IMR-90 (cell line): ENCODE results near the gene DAB1. TPM values are rescaled to one million over a fixed set of nuclear protein-coding genes. Genes with fewer than 3 reads are reported as not detected.

Experiments used
- ATAC-seq: fragments of 200-7000 bp; cut with Tn5 transposase; 2 replicates; pipeline ENCODE4 v1.9.1; 2020; ENCODE audit warnings: low read depth, mild to moderate bottlenecking, moderate library complexity
- BruUV-seq: library from RNA; stranded (reverse); fragments of 400-500 nt; replicated peaks from 2 replicates; lab custom pipeline; 2021; lab: Mats Ljungman, UMichigan
- CTCF ChIA-PET: fragments of 300-600 bp; formaldehyde crosslinking; extraction: SDS; loops from one replicate; lab custom pipeline; 2021; ENCODE audit warnings: antibody characterized with exemption; lab: Yijun Ruan, JAX
- POLR2A ChIA-PET: fragments of 300-600 bp; sonication (Branson Sonifier 250); formaldehyde crosslinking; loops from one replicate; lab custom pipeline; 2022; ENCODE audit warnings: antibody characterized with exemption; ENCODE audit not compliant: unreplicated experiment; lab: Charles Lee
- DNase-seq: peaks from one replicate; pipeline ENCODE4 v3.0.0; 2013
- H2AFZ ChIP-seq: replicated peaks from 2 replicates; pipeline ENCODE3; 2013; ENCODE audit warnings: low read length, mild to moderate bottlenecking; ENCODE audit not compliant: poor library complexity
- H2AK5ac ChIP-seq: 2 replicates; pipeline ENCODE4 v1.6.1; 2013; ENCODE audit warnings: low read depth, low read length, inconsistent platforms
- H2AK9ac ChIP-seq: replicated peaks from 2 replicates; pipeline ENCODE3; 2013; ENCODE audit warnings: mild to moderate bottlenecking, low read depth, low read length, moderate library complexity; ENCODE audit not compliant: poor library complexity
- H2BK120ac ChIP-seq: 2 replicates; pipeline ENCODE4 v1.6.1; 2013; ENCODE audit warnings: low read depth, low read length, inconsistent platforms
- H2BK15ac ChIP-seq: 3 replicates; pipeline ENCODE4 v1.6.1; 2013; ENCODE audit warnings: low read depth, low read length, inconsistent platforms
- H2BK20ac ChIP-seq: 2 replicates; pipeline ENCODE4 v1.6.1; 2013; ENCODE audit warnings: low read depth, mild to moderate bottlenecking, inconsistent platforms, low read length, moderate library complexity
- H2BK5ac ChIP-seq: 2 replicates; pipeline ENCODE4 v1.6.1; 2013; ENCODE audit warnings: mild to moderate bottlenecking, low read depth, low read length, inconsistent platforms; ENCODE audit not compliant: poor library complexity, severe bottlenecking
- H3K14ac ChIP-seq: replicated peaks from 2 replicates; pipeline ENCODE4 v1.6.1; 2013; ENCODE audit warnings: low read depth, low read length, inconsistent platforms
- H3K18ac ChIP-seq: 2 replicates; pipeline ENCODE4 v1.6.1; 2013; ENCODE audit warnings: low read depth, low read length, control low read depth
- H3K23ac ChIP-seq: 2 replicates; pipeline ENCODE4 v1.6.1; 2013; ENCODE audit warnings: low read depth, low read length, inconsistent platforms
- H3K27ac ChIP-seq: 2 replicates; pipeline ENCODE4 v1.5.1; 2013; ENCODE audit warnings: mild to moderate bottlenecking, control low read depth, low read length; ENCODE audit not compliant: insufficient read depth
- H3K27me3 ChIP-seq: 2 replicates; pipeline ENCODE4 v1.6.1; 2013; ENCODE audit warnings: low read length; ENCODE audit not compliant: control insufficient read depth, insufficient read depth
- H3K36me3 ChIP-seq: 2 replicates; pipeline ENCODE4 v1.6.1; 2013; ENCODE audit warnings: low read length, mixed read lengths; ENCODE audit not compliant: control insufficient read depth, insufficient read depth
- H3K4ac ChIP-seq: 2 replicates; pipeline ENCODE4 v1.6.1; 2013; ENCODE audit warnings: low read depth, low read length, inconsistent platforms
- H3K4me1 ChIP-seq: 2 replicates; pipeline ENCODE4 v1.6.1; 2013; ENCODE audit warnings: low read length, mixed read lengths; ENCODE audit not compliant: control insufficient read depth, insufficient read depth
- H3K4me2 ChIP-seq: 2 replicates; pipeline ENCODE4 v1.6.1; 2013; ENCODE audit warnings: low read depth, mild to moderate bottlenecking, control low read depth, low read length, moderate library complexity
- H3K4me3 ChIP-seq: 2 replicates; pipeline ENCODE4 v1.5.1; 2013; ENCODE audit warnings: low read depth, mild to moderate bottlenecking, control low read depth, low read length, moderate library complexity; ENCODE audit not compliant: insufficient read depth
- H3K56ac ChIP-seq: 2 replicates; pipeline ENCODE4 v1.6.1; 2013; ENCODE audit warnings: low read length, inconsistent platforms; ENCODE audit not compliant: insufficient read depth; ENCODE audit errors: extremely low read depth
- H3K79me1 ChIP-seq, 2 experiments: 2 replicates each; pipeline ENCODE4 v1.6.1; 2013; ENCODE audit warnings: low read length in 2 of 2, inconsistent platforms in 1 of 2, low read depth in 1 of 2
- H3K9ac ChIP-seq: 2 replicates; pipeline ENCODE4 v1.6.1; 2013; ENCODE audit warnings: low read depth, low read length, control low read depth
- H3K9me1 ChIP-seq: 2 replicates; pipeline ENCODE4 v1.6.1; 2013; ENCODE audit warnings: low read length, inconsistent platforms; ENCODE audit not compliant: insufficient read depth
- H3K9me3 ChIP-seq: 2 replicates; pipeline ENCODE4 v1.6.1; 2013; ENCODE audit warnings: low read length; ENCODE audit not compliant: control insufficient read depth, insufficient read depth
- H4K20me1 ChIP-seq: 2 replicates; pipeline ENCODE4 v1.6.1; 2013; ENCODE audit warnings: low read length, inconsistent platforms; ENCODE audit not compliant: insufficient read depth
- H4K5ac ChIP-seq: 2 replicates; pipeline ENCODE4 v1.6.1; 2013; ENCODE audit warnings: mild to moderate bottlenecking, low read depth, low read length, control low read depth
- H4K8ac ChIP-seq, 2 experiments: 2 replicates each; pipeline ENCODE4 v1.6.1; 2013; ENCODE audit warnings: low read depth in 2 of 2, low read length in 2 of 2, control low read depth in 1 of 2, inconsistent platforms in 1 of 2
- H4K91ac ChIP-seq: 2 replicates; pipeline ENCODE4 v1.6.1; 2013; ENCODE audit warnings: low read depth, low read length, inconsistent platforms; ENCODE audit not compliant: insufficient read depth
- BHLHE40 ChIP-seq: fragments of 150-350 bp; IDR thresholded peaks from 2 replicates; pipeline ENCODE4 v1.6.1; 2016; ENCODE audit warnings: mild to moderate bottlenecking, low read depth, low read length
- ELK1 ChIP-seq: fragments of 150-350 bp; IDR thresholded peaks from 2 replicates; pipeline ENCODE4 v1.6.1; 2016; ENCODE audit warnings: low read depth, mild to moderate bottlenecking, low read length, moderate library complexity, borderline replicate concordance
- MAZ ChIP-seq: IDR thresholded peaks from 2 replicates; pipeline ENCODE4 v1.6.1; 2012; ENCODE audit warnings: low read depth, mild to moderate bottlenecking, low read length, improper control_type of control experiment, moderate library complexity, borderline replicate concordance
- MXI1 ChIP-seq: IDR thresholded peaks from 2 replicates; pipeline ENCODE4 v1.6.1; 2012; ENCODE audit warnings: low read depth, mild to moderate bottlenecking, low read length, moderate library complexity, borderline replicate concordance
- POLR2A ChIP-seq: IDR thresholded peaks from 2 replicates; pipeline ENCODE4 v1.6.1; 2012; ENCODE audit warnings: mild to moderate bottlenecking, low read depth, low read length
- RAD21 ChIP-seq: IDR thresholded peaks from 2 replicates; pipeline ENCODE4 v1.6.1; 2012; ENCODE audit warnings: low read length, improper control_type of control experiment
- RCOR1 ChIP-seq: IDR thresholded peaks from 2 replicates; pipeline ENCODE4 v1.6.1; 2012; ENCODE audit warnings: mild to moderate bottlenecking, low read length, improper control_type of control experiment; ENCODE audit not compliant: insufficient replicate concordance
- RFX5 ChIP-seq: IDR thresholded peaks from 2 replicates; pipeline ENCODE4 v1.8.0; 2012; ENCODE audit warnings: low read depth, mild to moderate bottlenecking, low read length, moderate library complexity
- SMC3 ChIP-seq: fragments of 150-350 bp; IDR thresholded peaks from 2 replicates; pipeline ENCODE4 v1.6.1; 2016; ENCODE audit warnings: low read depth, mild to moderate bottlenecking, antibody characterized with exemption, low read length, moderate library complexity
- WGBS, 2 experiments: methylation state at CpG; one replicate each; pipeline versions ENCODE4 v1.1.5 to v1.1.7; 2013; ENCODE audit warnings: missing lambda C conversion rate in 2 of 2; ENCODE audit not compliant: insufficient read length in 1 of 2; ENCODE audit errors: extremely low coverage in 2 of 2; 5-methylcytosine and 5-hydroxymethylcytosine counted together
- dilution Hi-C: fragments of 300-500 bp; cut with HindIII; formaldehyde crosslinking; loops from one replicate; pipeline ENCODE4 v1.14.3; 2018; ENCODE audit warnings: low sequenced_read_pairs; ENCODE audit not compliant: unreplicated experiment
- in situ Hi-C: fragments of 300-500 bp; cut with MboI; formaldehyde crosslinking; loops from 3 replicates; pipeline ENCODE4 v1.14.3; 2019; ENCODE audit warnings: low sequenced_read_pairs, inconsistent platforms, mixed read lengths
- intact Hi-C: fragments of 100-400 bp; cut with micrococcal nuclease; formaldehyde crosslinking; loops from 2 replicates; pipeline ENCODE4 v1.10.0; 2022
- polyA plus RNA-seq, 3 experiments: library from polyadenylated mRNA; depleted of rRNA; stranded (reverse); fragments of >200 nt; gene quantifications; 2 replicates each; pipeline ENCODE4 v1.2.3, GENCODE V29; 2012; ENCODE audit warnings: low replicate concordance in 1 of 3
- total RNA-seq: library from RNA; depleted of rRNA; stranded (reverse); fragments of >200 nt; gene quantifications from 2 replicates; pipeline ENCODE4 v1.2.3, GENCODE V29; 2012

Gene DAB1
- total and polyA plus RNA-seq, 2 of the 4 experiments (the other 2 are of a cell fraction): 0.18 to 0.41 TPM

- Histone ChIP-seq H3K14ac (no peak overlapping the region), H2BK20ac (no peak overlapping the region), H2BK15ac (no peak overlapping the region), H3K18ac (no peak overlapping the region), H4K8ac (no peak overlapping the region), H2AFZ (no peak overlapping the region), H3K4me1 (no peaks in the 10 kb centered on the region), H2AK9ac (no peak overlapping the region), H3K9me1 (no peaks in the 10 kb centered on the region), H4K91ac (no peak overlapping the region), H3K9me3 (no peaks in the 10 kb centered on the region), H2AK5ac (no peak overlapping the region), H3K9ac (no peak overlapping the region), H3K27ac (no peak overlapping the region), H3K4me2 (no peak overlapping the region), H3K36me3 (no peaks in the 10 kb centered on the region), H3K23ac (no peak overlapping the region), H3K4me3 (no peak overlapping the region), H2BK120ac (no peak overlapping the region), H3K27me3 (no peaks in the 10 kb centered on the region), H3K4ac (no peak overlapping the region), H4K5ac (no peak overlapping the region), H3K56ac (no peak overlapping the region), H2BK5ac (no peak overlapping the region), H4K20me1 (no peaks in the 10 kb centered on the region), H3K79me1 (no peaks in the 10 kb centered on the region)
- no peak for ATAC-seq
- in situ Hi-C loops (no loop called here), dilution Hi-C loops (no loop called here), intact Hi-C loops (no loop called here)
- BruUV-seq: no TSS peak
- ChIA-PET CTCF (no interaction called here), POLR2A (no interaction called here)
- DNase-seq: no peak
- TF ChIP-seq ELK1: no peak
- TF ChIP-seq RFX5: no peak
- TF ChIP-seq SMC3: no peak
- TF ChIP-seq BHLHE40: no peak
- no peak for TF ChIP-seq MXI1
- no peak for TF ChIP-seq POLR2A
- no peak for TF ChIP-seq RCOR1
- no peak for TF ChIP-seq RAD21
- no peak for TF ChIP-seq MAZ
- WGBS, 2 experiments: no CpG with 5 or more reads among the region's 2 CpGs
These were observed 221.6 kb downstream of the DAB1 start for GRCh38 chr1:57202241-57202640.
